Body of pancreas (tissue), 4 donors: ENCODE measurements around the gene COPS3.

Source experiments
- POLR2A ChIP-seq, 3 donors: fragments of 450-650 bp; IDR thresholded peaks; one replicate each; pipeline ENCODE4 v1.6.1; 2016; ENCODE audit warnings: antibody characterized with exemption in 3 of 3, mild to moderate bottlenecking in 2 of 3
- TF ChIP-seq, protein P1 (sequence below), 7 experiments: fragments of 450-650 bp in 4 of 7; fragments of 200-600 bp in 3 of 7; sonication (generic) in 3 of 7; IDR thresholded peaks; one replicate each; pipeline ENCODE4 v1.5.1; 2016 to 2019; ENCODE audit warnings: antibody characterized with exemption in 7 of 7

- TF ChIP-seq POLR2A (IDR thresholded peaks at IDR 0.05), result no peak
- TF ChIP-seq, protein P1, sequence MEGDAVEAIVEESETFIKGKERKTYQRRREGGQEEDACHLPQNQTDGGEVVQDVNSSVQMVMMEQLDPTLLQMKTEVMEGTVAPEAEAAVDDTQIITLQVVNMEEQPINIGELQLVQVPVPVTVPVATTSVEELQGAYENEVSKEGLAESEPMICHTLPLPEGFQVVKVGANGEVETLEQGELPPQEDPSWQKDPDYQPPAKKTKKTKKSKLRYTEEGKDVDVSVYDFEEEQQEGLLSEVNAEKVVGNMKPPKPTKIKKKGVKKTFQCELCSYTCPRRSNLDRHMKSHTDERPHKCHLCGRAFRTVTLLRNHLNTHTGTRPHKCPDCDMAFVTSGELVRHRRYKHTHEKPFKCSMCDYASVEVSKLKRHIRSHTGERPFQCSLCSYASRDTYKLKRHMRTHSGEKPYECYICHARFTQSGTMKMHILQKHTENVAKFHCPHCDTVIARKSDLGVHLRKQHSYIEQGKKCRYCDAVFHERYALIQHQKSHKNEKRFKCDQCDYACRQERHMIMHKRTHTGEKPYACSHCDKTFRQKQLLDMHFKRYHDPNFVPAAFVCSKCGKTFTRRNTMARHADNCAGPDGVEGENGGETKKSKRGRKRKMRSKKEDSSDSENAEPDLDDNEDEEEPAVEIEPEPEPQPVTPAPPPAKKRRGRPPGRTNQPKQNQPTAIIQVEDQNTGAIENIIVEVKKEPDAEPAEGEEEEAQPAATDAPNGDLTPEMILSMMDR (IDR thresholded peaks at IDR 0.05), result no peak
Observed at GRCh38 chr17:17320188-17320910, 39.3 kb upstream of the COPS3 start.
